NB4 (cell line): ENCODE results near the gene FAM32A.

Experiments used
- CTCF ChIP-seq: IDR thresholded peaks from one replicate; pipeline ENCODE4 v1.5.1; 2012; ENCODE audit warnings: low read depth, low read length
- MAX ChIP-seq: IDR thresholded peaks from 2 replicates; pipeline ENCODE4 v1.6.1; 2011; ENCODE audit warnings: low read depth, low read length

GRCh38 chr19:16146112-16146511 is 39.1 kb upstream of the FAM32A start:
- TF ChIP-seq CTCF (no peak), MAX (no peak)
